Measurements from ENCODE around the gene DBH. TPM values are rescaled to one million over a fixed set of nuclear protein-coding genes. Genes with fewer than 3 reads are reported as not detected.

The DBH gene
- total and polyA plus RNA-seq, 2 of the 13 experiments (the other 11 are each of a cell fraction or from before 2014, with no cell fraction given): not detected

DNA sequence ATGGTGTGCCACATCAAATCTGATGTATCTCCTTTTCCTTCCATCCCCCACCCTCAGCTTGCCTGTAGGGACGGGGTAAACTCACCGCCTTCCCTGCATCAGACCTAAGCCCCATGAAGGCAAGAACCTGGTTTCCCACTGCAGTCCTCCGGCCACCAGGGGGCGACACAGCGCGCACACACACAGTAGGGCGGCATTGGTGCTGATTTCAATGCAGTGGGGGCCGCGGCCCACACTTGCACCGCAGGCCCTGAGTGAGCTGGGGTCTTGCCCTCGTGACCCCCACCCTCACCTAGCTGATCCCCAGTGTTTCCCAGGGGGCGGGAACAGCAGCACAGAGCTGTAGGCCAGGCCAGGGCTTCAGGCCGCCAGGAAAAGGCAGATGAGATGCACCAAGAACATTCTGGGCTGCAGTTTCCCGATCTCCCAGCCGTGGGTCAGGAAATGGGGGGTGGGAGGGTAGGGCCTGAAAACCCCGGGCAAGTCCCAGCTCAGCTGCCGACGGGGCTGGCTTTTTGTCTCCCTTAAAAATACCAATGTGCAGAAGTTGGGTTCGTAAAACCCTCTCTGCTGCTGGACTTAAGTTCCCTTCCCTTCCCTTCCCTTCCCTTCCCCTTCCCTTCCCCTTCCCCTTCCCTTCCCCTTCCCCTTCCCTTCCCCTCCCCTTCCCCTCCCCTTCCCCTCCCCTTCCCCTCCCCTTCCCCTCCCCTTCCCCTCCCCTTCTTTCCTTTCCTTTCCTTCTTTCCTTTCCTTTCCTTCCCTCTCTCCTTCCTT is 46.5 kb upstream of the DBH start:
- H3K27ac ChIP-seq (ENCODE audit: extremely low read length, insufficient read depth, low read length): no peak overlapping the region
- H4K20me1 ChIP-seq (ENCODE audit: insufficient read depth, low read length): no peaks in the 10 kb centered on the region
- H3K27me3 ChIP-seq (ENCODE audit: control insufficient read depth in 1 of 2, insufficient read depth in 2 of 2, low read length in 2 of 2): peaks cover 14 to 71% of the 10 kb centered on the region in 2 experiments
- BruUV-seq (replicated peaks): no TSS peak
- H3K4me3 ChIP-seq (replicated peaks in 1 of 3; ENCODE audit: insufficient read depth in 1 of 3, low read depth in 2 of 3, low read length in 3 of 3): no peak overlapping the region
- intact Hi-C loops (cut with micrococcal nuclease; ENCODE audit: unreplicated experiment) (loop anchor here (5.0 kb wide), 1 partner anchor 138 kb away; no protein-coding TSS in a partner anchor), in situ Hi-C loops (cut with HindIII; ENCODE audit: extremely low pct_ligation_motif_present, low pct_unique_long_range_greater_than_20kb) (no loop called here)
- ATAC-seq (no peak), DNase-seq (ENCODE audit: low spot score) (no peak), FAIRE-seq (no peak)
- H3K36me3 ChIP-seq (replicated peaks in 1 of 2; ENCODE audit: control insufficient read depth in 1 of 2, insufficient read depth in 2 of 2, low read length in 2 of 2): no peaks in the 10 kb centered on the region
- no peak overlapping the region for H2AFZ ChIP-seq (ENCODE audit: low read length)
- no peaks in the 10 kb centered on the region for H3K79me2 ChIP-seq (ENCODE audit: insufficient read depth, low read length)
- H3K9ac ChIP-seq (ENCODE audit: insufficient read depth, low read depth, low read length): no peak overlapping the region
- POLR2A ChIA-PET: no interaction called here
- H3K4me2 ChIP-seq (ENCODE audit: low read depth, low read length): no peak overlapping the region
- no peaks in the 10 kb centered on the region for H3K4me1 ChIP-seq (ENCODE audit: insufficient read depth, low read length)
- 66% methylated on average over 4 of the region's 19 CpGs for WGBS (ENCODE audit: low lambda C conversion rate)
- CTCF ChIA-PET (ENCODE audit: low intra/inter-chr PET ratio, low total read pairs): no interaction called here
- no peaks in the 10 kb centered on the region for H3K9me3 ChIP-seq (ENCODE audit: low read length)
- TF ChIP-seq ZNF12 (CRISPR knock-in tag; IDR thresholded peaks at IDR 0.05): no peak
- TF ChIP-seq RAD21 (CRISPR knock-in tag; IDR thresholded peaks at IDR 0.05): peak; percentile 41
- no peak for TF ChIP-seq FOXC1 (CRISPR knock-in tag; IDR thresholded peaks at IDR 0.05; ENCODE audit: borderline replicate concordance)
- TF ChIP-seq ADNP (CRISPR knock-in tag; IDR thresholded peaks at IDR 0.05): peak; percentile 44; the same call in 1 of the 2 replicates
- TF ChIP-seq HDAC1 (CRISPR knock-in tag; IDR thresholded peaks at IDR 0.05): no peak
- TF ChIP-seq MEF2D (CRISPR knock-in tag; IDR thresholded peaks at IDR 0.05): no peak
- TF ChIP-seq ZNF776 (CRISPR knock-in tag; IDR thresholded peaks at IDR 0.05): no peak
- TF ChIP-seq ZKSCAN1 (IDR thresholded peaks at IDR 0.05; ENCODE audit: low read length): peak; percentile 99
- TF ChIP-seq, protein P1, sequence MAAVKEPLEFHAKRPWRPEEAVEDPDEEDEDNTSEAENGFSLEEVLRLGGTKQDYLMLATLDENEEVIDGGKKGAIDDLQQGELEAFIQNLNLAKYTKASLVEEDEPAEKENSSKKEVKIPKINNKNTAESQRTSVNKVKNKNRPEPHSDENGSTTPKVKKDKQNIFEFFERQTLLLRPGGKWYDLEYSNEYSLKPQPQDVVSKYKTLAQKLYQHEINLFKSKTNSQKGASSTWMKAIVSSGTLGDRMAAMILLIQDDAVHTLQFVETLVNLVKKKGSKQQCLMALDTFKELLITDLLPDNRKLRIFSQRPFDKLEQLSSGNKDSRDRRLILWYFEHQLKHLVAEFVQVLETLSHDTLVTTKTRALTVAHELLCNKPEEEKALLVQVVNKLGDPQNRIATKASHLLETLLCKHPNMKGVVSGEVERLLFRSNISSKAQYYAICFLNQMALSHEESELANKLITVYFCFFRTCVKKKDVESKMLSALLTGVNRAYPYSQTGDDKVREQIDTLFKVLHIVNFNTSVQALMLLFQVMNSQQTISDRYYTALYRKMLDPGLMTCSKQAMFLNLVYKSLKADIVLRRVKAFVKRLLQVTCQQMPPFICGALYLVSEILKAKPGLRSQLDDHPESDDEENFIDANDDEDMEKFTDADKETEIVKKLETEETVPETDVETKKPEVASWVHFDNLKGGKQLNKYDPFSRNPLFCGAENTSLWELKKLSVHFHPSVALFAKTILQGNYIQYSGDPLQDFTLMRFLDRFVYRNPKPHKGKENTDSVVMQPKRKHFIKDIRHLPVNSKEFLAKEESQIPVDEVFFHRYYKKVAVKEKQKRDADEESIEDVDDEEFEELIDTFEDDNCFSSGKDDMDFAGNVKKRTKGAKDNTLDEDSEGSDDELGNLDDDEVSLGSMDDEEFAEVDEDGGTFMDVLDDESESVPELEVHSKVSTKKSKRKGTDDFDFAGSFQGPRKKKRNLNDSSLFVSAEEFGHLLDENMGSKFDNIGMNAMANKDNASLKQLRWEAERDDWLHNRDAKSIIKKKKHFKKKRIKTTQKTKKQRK (IDR thresholded peaks at IDR 0.05; ENCODE audit: low read length): no peak
- TF ChIP-seq HNRNPK (IDR thresholded peaks at IDR 0.05; ENCODE audit: low read depth, low read length, poor library complexity, severe bottlenecking): peak; percentile 96
- TF ChIP-seq GFI1 (CRISPR knock-in tag; IDR thresholded peaks at IDR 0.05; ENCODE audit: borderline replicate concordance): no peak
- TF ChIP-seq ZNF224 (CRISPR knock-in tag; IDR thresholded peaks at IDR 0.05): no peak
- peak; percentile 37 for TF ChIP-seq XRCC5 (optimal IDR thresholded peaks at IDR 0.05; ENCODE audit: low read length)
- TF ChIP-seq, protein P2, sequence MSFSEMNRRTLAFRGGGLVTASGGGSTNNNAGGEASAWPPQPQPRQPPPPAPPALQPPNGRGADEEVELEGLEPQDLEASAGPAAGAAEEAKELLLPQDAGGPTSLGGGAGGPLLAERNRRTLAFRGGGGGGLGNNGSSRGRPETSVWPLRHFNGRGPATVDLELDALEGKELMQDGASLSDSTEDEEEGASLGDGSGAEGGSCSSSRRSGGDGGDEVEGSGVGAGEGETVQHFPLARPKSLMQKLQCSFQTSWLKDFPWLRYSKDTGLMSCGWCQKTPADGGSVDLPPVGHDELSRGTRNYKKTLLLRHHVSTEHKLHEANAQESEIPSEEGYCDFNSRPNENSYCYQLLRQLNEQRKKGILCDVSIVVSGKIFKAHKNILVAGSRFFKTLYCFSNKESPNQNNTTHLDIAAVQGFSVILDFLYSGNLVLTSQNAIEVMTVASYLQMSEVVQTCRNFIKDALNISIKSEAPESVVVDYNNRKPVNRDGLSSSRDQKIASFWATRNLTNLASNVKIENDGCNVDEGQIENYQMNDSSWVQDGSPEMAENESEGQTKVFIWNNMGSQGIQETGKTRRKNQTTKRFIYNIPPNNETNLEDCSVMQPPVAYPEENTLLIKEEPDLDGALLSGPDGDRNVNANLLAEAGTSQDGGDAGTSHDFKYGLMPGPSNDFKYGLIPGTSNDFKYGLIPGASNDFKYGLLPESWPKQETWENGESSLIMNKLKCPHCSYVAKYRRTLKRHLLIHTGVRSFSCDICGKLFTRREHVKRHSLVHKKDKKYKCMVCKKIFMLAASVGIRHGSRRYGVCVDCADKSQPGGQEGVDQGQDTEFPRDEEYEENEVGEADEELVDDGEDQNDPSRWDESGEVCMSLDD (CRISPR knock-in tag; IDR thresholded peaks at IDR 0.05; ENCODE audit: borderline replicate concordance): no peak
- 0 out of 2 replicates have a peak, but pooled peaks have one; percentile 49 for TF ChIP-seq ZMYM2 (CRISPR knock-in tag; IDR thresholded peaks at IDR 0.05)
- no peak for TF ChIP-seq ZSCAN22 (CRISPR knock-in tag; IDR thresholded peaks at IDR 0.05)
- TF ChIP-seq MAF1 (CRISPR knock-in tag; IDR thresholded peaks at IDR 0.05; ENCODE audit: borderline replicate concordance): no peak
- no peak for TF ChIP-seq SMAD3 (CRISPR knock-in tag; IDR thresholded peaks at IDR 0.05)

All from HepG2 (cell line).